Activated B cell treated with CpG ODN at 0.5 μM for 24 hours (primary cell): Measurements from ENCODE around the gene SIPA1L3. TPM values are rescaled to one million over a fixed set of nuclear protein-coding genes. Genes with fewer than 3 reads are reported as not detected.

Experiments used
- ATAC-seq: fragments of 200-7000 bp; cut with Tn5 transposase; one replicate; pipeline ENCODE4 v1.10.0; 2021; ENCODE audit warnings: low read depth, mild to moderate bottlenecking, moderate library complexity
- CTCF ChIA-PET: fragments of 350-600 bp; sonication (Branson Sonifier 250); formaldehyde crosslinking; loops from one replicate; lab custom pipeline; 2021; ENCODE audit warnings: antibody characterized with exemption; lab: Charles Lee
- POLR2A ChIA-PET: fragments of 350-600 bp; sonication (Branson Sonifier 250); formaldehyde crosslinking; loops from one replicate; lab custom pipeline; 2021; ENCODE audit warnings: antibody characterized with exemption; lab: Charles Lee
- DNase-seq: peaks from one replicate; pipeline ENCODE4 v3.0.0; 2022
- H3K27ac Mint-ChIP-seq: one replicate; pipeline ENCODE4 v1.8.0; 2020; ENCODE audit warnings: mixed read lengths
- H3K27me3 Mint-ChIP-seq: one replicate; pipeline ENCODE4 v1.8.0; 2021; ENCODE audit warnings: mixed read lengths
- H3K36me3 Mint-ChIP-seq: one replicate; pipeline ENCODE4 v1.8.0; 2021; ENCODE audit warnings: low read depth, mixed read lengths
- H3K4me1 Mint-ChIP-seq: one replicate; pipeline ENCODE4 v1.8.0; 2021; ENCODE audit warnings: mixed read lengths
- H3K4me3 Mint-ChIP-seq: one replicate; pipeline ENCODE4 v1.8.0; 2020; ENCODE audit warnings: mild to moderate bottlenecking, mixed read lengths
- H3K9me3 Mint-ChIP-seq: one replicate; pipeline ENCODE4 v1.8.0; 2020; ENCODE audit warnings: mixed read lengths
- CTCF ChIP-seq: fragments of 200-600 bp; IDR thresholded peaks from one replicate; pipeline ENCODE4 v1.8.0; 2022; ENCODE audit warnings: antibody characterized with exemption, mild to moderate bottlenecking
- intact Hi-C: fragments of 100-400 bp; cut with micrococcal nuclease; formaldehyde crosslinking; loops from one replicate; pipeline ENCODE4 v1.15.1; 2024
- total RNA-seq: library from RNA; stranded (reverse); gene quantifications from 2 replicates; pipeline ENCODE4 v1.2.3, GENCODE V29; 2022

The SIPA1L3 gene
- total RNA-seq, 1 donor from 2014 or later = 145 TPM

- ATAC-seq (no peak), DNase-seq (no peak)
- Mint-ChIP-seq H3K36me3 (peaks cover 61% of the 10 kb centered on the region), H3K4me3 (no peak overlapping the region), H3K9me3 (no peaks in the 10 kb centered on the region), H3K27me3 (no peaks in the 10 kb centered on the region), H3K4me1 (peaks cover 9% of the 10 kb centered on the region), H3K27ac (no peak overlapping the region)
- TF ChIP-seq CTCF = no peak
- CTCF ChIA-PET = no interaction called here
- POLR2A ChIA-PET = interaction anchor here (0.5 kb wide), 1 partner anchor 425 kb away, joined by 9 read pairs; no protein-coding TSS in a partner anchor
- intact Hi-C loops = no loop called here
These were observed 283.8 kb downstream of the SIPA1L3 start for GRCh38 chr19:38190793-38191192.

GRCh38 chr19:38191747-38192146 lies 284.7 kb downstream of the SIPA1L3 start:
- Mint-ChIP-seq H3K4me3 (no peak overlapping the region), H3K9me3 (no peaks in the 10 kb centered on the region), H3K27ac (no peak overlapping the region), H3K27me3 (no peaks in the 10 kb centered on the region), H3K4me1 (peaks cover 7% of the 10 kb centered on the region), H3K36me3 (peaks cover 67% of the 10 kb centered on the region)
- DNase-seq (no peak), ATAC-seq (no peak)
- ChIA-PET POLR2A (no interaction called here), CTCF (no interaction called here)
- intact Hi-C loops = no loop called here
- TF ChIP-seq CTCF = no peak

- Mint-ChIP-seq H3K4me3 (no peak overlapping the region), H3K9me3 (no peaks in the 10 kb centered on the region), H3K36me3 (peaks cover 79% of the 10 kb centered on the region), H3K27me3 (no peaks in the 10 kb centered on the region), H3K27ac (no peak overlapping the region), H3K4me1 (peaks cover 7% of the 10 kb centered on the region)
- POLR2A ChIA-PET = interaction anchor here (0.6 kb wide), 1 partner anchor 12 kb away, joined by 3 read pairs; no protein-coding TSS in a partner anchor
- DNase-seq (no peak), ATAC-seq (no peak)
- no peak for TF ChIP-seq CTCF
- intact Hi-C loops = no loop called here
- CTCF ChIA-PET = no interaction called here
These were observed 286.4 kb downstream of the SIPA1L3 start for GRCh38 chr19:38193445-38193844.

GRCh38 chr19:38194061-38194701 lies 287.2 kb downstream of the SIPA1L3 start:
- Mint-ChIP-seq H3K27me3 (no peaks in the 10 kb centered on the region), H3K36me3 (peaks cover 82% of the 10 kb centered on the region), H3K4me1 (peaks cover 7% of the 10 kb centered on the region), H3K9me3 (no peaks in the 10 kb centered on the region), H3K27ac (no peak overlapping the region), H3K4me3 (no peak overlapping the region)
- TF ChIP-seq CTCF = no peak
- no peak for ATAC-seq
- ChIA-PET CTCF (no interaction called here), POLR2A (no interaction called here)
- DNase-seq = no peak
- intact Hi-C loops = no loop called here

GRCh38 chr19:38195237-38195636 lies 288.2 kb downstream of the SIPA1L3 start:
- Mint-ChIP-seq H3K27ac (no peak overlapping the region), H3K9me3 (no peaks in the 10 kb centered on the region), H3K4me3 (no peak overlapping the region), H3K4me1 (peaks cover 1% of the 10 kb centered on the region), H3K36me3 (peaks cover 75% of the 10 kb centered on the region), H3K27me3 (no peaks in the 10 kb centered on the region)
- TF ChIP-seq CTCF = no peak
- no peak for ATAC-seq
- ChIA-PET CTCF (no interaction called here), POLR2A (no interaction called here)
- no peak for DNase-seq
- intact Hi-C loops = no loop called here
